Stimulated activated CD8-positive, alpha-beta memory T cell treated with anti-CD3 and anti-CD28 coated beads, Interleukin-7, amount 100 ng/mL, for 4 hours (primary cell): Measurements from ENCODE around the gene ZNF107.
"Not testable (repeated sequence)": the region's sequence is repeated elsewhere in the genome, so short reads cannot be mapped to it uniquely, and the experiment has no call there.

Source experiments
- DNase-seq, 2 donors: peaks; one replicate each; pipeline ENCODE4 v3.0.0-alpha.2; 2020; ENCODE audit warnings: low read depth in 2 of 2

Gene ZNF107

GRCh38 chr7:64643566-64643965, 22.4 kb upstream of the ZNF107 start:
- no peak for DNase-seq

- DNase-seq: no peak
These were observed 14.7 kb upstream of the ZNF107 start for GRCh38 chr7:64651203-64651602.

DNA sequence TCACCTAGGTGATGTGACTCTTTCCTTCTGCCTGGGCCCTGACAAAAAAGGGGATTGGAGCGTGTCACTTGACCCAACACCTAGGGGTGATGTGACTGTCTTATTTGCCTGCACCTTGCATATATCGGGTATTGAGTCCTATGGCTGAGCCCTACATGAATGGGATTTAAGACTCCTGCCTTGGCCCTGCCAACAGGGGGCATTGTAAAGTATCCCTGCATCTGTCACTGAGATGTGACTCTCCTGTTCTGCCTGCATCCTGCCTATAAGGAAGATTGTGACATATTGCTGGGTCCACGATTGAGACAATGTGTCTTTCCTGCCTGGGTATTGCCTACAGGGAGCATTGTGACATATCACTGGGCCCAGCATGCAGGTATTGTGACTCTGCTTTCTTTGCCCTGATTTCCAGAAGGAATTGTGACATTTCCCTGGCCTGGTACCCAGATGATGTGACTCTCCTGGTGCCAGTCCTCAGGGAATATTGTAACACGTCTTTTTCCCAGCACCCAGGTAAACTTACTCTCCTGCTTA, 14.2 kb upstream of the ZNF107 start:
- DNase-seq: no peak

GRCh38 chr7:64653721-64654401, 12.1 kb upstream of the ZNF107 start:
- DNase-seq: no peak

GRCh38 chr7:64654796-64655548, 11.0 kb upstream of the ZNF107 start:
- DNase-seq: no peak

DNA sequence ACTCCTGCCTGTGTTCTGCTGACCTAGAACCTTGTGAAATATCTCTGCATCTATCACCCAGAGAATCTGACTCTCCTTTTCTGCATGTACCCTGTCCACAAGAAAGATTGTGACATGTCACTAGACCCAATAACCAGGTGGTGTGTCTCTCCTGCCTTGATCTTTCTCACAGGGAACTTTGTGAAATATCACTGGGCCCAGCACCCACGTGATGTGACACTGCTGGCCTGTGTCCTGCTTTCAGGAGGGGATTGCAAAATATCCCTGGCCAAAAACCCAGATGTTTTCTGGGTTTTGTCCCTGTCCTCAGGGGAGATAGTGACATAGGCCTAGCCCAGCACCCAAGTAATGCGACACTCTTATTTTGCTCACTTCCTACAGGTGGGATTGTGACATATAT, 10.1 kb upstream of the ZNF107 start:
- DNase-seq: no peak

DNA sequence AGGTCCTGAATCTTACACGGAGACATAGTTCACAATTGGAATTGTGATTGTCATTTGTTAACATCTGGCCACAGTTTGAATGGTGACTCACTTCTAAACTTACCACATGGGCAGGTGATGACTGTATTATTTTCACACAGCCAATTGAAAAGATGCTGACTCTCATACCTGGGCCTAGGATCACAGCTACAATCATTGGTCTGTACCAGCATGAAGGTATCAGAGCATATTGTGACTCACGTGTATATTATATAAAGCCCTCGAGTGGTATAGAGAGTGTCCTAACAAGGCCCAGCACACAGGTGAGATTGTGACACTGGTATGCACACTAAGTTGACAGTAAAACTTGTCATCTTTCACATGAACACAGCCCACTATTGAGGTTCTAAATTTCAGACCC, 9.4 kb upstream of the ZNF107 start:
- no peak for DNase-seq

- not testable (repeated sequence) for DNase-seq
These were observed 3.8 kb upstream of the ZNF107 start for GRCh38 chr7:64662091-64662490.

DNA sequence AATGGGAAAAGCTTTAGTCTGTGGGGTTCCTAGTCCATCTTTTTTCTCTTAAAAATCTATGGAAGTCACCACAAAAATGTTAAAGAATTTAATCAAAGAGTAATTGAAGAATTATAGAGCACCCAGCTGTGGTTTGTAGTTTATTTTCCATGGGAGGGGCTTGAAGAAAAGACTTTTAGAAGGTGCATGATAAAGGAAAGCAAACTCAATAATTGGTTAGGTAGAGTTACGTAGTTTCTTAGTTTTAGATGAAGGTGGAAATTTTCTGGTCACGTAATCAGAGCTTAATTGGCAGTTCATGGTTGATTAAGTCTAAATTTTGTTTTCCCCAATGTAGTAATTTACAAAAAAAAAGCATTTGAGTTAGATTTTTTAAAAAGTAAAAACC, 724 bp downstream of the ZNF107 start:
- DNase-seq: no peak

- no peak for DNase-seq
These were observed 1.4 kb downstream of the ZNF107 start for GRCh38 chr7:64667311-64667710.

DNA sequence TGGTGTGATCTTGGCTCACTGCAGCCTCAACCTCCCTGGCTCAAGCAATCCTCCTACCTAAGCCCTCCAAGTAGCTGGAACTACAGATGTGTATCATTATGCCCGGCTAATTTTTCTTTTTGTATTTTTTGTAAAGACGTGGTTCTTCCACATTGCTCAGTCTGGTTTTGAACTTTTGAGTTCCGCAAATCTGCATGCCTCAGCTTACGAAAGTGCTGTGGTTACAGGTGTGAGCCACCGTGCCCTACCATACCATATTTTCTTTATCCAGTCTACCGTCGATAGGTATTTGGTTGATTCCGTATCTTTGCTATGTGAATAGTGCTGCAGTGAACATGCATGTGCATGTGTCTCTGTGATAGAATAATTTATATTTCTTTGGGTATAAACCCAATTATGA, 6.5 kb downstream of the ZNF107 start:
- no peak for DNase-seq

- DNase-seq: no peak
These were observed 19.2 kb downstream of the ZNF107 start for GRCh38 chr7:64685091-64685490.

DNA sequence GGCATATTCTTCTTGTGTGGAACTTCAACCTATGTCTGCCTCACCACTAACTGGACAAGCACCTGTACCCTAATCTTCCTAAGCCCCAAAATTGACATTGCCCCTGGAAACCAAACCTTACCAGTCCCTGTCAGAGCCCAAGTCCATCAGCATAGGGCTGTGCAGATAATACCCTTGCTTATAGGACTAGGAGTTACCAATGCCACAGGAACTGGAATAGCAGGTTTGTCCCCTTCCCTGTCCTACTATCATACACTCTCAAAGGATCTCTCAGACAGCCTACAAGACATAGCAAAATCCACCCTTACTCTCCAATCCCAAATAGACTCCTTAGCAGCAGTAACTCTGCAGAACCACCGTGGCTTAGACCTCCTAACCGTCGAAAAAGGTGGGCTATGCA, 19.8 kb downstream of the ZNF107 start:
- DNase-seq: no peak

GRCh38 chr7:64686493-64687184, 20.7 kb downstream of the ZNF107 start:
- no peak for DNase-seq

GRCh38 chr7:64687249-64687648, 21.3 kb downstream of the ZNF107 start:
- no peak for DNase-seq

GRCh38 chr7:64688988-64689387, 23.1 kb downstream of the ZNF107 start:
- no peak for DNase-seq

- DNase-seq: no peak
These were observed 25.9 kb downstream of the ZNF107 start for GRCh38 chr7:64691831-64692230.

GRCh38 chr7:64697863-64698262, 31.9 kb downstream of the ZNF107 start:
- DNase-seq: not testable (repeated sequence)

DNA sequence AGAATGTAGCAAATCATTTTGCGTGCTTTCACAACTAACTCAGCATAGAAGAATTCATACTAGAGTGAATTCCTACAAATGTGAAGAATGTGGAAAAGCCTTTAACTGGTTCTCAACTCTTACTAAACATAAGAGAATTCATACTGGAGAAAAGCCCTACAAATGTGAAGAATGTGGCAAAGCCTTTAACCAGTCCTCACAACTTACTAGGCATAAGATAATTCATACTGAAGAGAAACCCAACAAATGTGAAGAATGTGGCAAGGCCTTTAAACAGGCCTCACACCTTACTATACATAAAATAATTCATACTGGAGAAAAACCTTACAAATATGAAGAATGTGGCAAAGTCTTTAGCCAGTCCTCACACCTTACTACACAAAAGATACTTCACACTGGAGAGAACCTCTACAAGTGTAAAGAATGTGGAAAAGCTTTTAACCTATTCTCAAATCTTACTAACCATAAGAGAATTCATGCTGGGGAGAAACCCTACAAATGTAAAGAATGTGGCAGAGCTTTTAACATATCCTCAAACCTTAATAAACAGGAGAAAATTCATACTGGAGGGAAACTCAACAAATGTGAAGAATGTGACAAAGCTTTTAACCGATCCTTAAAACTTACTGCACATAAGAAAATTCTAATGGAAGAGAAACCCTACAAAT, 40.8 kb downstream of the ZNF107 start:
- DNase-seq: no peak

GRCh38 chr7:64717896-64718295, 52.0 kb downstream of the ZNF107 start:
- not testable (repeated sequence) for DNase-seq

DNA sequence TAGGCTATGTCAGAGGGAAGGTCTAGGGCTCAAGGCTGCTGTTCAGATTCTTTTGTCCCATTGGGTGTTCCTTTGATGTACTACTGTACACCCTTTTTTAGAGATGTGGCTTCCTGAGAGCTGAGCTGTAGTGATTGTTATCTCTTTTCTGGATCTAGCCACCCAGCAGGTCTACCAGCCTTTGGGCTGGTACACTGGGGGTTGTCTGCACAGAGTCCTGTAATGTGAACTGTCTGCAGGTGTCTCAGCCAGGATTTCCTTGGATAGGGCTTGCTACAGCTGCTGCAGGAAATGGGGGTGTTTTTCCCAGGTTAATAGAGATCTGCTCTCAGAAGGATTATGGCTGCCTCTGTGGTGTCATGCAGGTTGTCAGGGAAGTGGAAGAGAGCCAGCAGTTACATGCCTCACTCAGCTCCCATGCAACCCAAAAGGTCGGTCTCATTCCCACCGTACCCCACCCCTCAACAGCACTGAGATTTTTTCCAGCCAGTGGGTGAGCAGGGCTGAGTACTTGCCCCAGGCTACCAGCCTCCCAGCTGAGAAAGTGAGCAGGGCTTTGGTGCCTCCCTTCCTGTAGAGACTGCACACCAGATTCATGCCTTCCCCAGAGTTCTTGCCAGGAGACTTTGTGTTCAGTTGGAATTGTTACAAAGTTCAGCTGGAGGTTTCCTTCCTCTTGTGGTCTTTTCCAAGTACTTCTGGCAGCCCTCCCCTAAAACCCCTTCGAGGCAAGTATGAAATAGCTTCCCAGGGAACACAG, 63.3 kb downstream of the ZNF107 start:
- DNase-seq: no peak
